Measurements from ENCODE around the gene AJM1.
"Not testable (repeated sequence)": the region's sequence is repeated elsewhere in the genome, so short reads cannot be mapped to it uniquely, and the experiment has no call there.

AJM1 gene

GRCh38 chr9:136865041-136865767 lies 22.9 kb downstream of the AJM1 start:
- Mint-ChIP-seq H3K27me3 (no peaks in the 10 kb centered on the region), H3K4me3 (peak overlapping the region; percentile 88 to 89), H3K36me3 (ENCODE audit: insufficient read depth) (peaks cover 37% of the 10 kb centered on the region), H3K4me1 (ENCODE audit: low read depth in 2 of 2) (peaks cover 11% of the 10 kb centered on the region in 2 donors), H3K27ac (peak overlapping the region; percentile 85 to 90), H3K9me3 (no peaks in the 10 kb centered on the region)
- ATAC-seq (replicated peaks): no peak
- DNase-seq: no peak

DNA sequence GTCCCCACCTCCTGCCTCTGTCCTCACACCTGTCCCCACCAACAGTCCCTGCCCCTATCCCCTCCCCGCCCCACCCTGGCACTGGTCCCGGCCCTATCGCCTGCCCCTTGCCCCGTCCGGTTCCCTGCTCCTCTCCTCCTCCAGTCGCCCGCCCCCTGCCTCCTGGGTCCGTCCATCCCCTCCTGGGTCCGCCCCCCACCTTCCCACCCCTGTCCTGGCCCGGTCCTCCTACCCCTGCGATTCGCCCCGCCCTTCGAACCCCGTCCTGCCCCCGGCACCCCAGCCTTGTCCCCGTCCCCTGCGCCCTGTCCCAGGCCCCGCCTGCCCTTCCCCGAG lies 23.5 kb downstream of the AJM1 start:
- Mint-ChIP-seq H3K4me3 (peak overlapping the region; percentile 88 to 89), H3K9me3 (no peaks in the 10 kb centered on the region)

DNA sequence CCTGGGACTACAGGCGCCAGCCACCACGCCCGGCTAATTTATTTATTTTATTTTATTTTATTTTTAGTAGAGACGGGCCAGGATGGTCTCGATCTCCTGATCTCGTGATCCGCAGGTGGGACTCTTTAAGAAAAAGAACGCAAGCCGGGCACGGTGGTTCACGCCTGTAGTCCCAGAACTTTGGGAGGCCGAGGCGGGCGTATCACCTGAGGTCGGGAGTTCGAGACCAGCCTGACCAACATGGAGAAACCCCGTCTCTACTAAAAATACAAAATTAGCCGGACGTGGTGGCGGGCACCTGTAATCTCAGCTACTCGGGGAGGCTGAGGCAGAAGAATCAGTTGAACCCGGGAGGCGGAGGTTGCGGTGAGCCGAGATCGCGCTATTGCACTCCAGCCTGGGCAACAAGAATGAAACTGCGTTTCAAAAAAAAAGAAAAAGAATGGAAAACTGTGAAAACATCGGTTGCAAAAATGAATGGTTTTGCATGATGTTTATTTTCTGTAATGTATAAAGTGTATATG lies 24.7 kb downstream of the AJM1 start:
- H3K27ac Mint-ChIP-seq: peak overlapping the region; percentile 85 to 90
- not testable (repeated sequence) for H3K27me3 Mint-ChIP-seq; ATAC-seq (replicated peaks); DNase-seq; H3K9me3 Mint-ChIP-seq
- H3K36me3 Mint-ChIP-seq (ENCODE audit: insufficient read depth): peaks cover 26% of the 10 kb centered on the region
- H3K4me3 Mint-ChIP-seq: peak overlapping the region; percentile 88 to 89
- peaks cover 8 to 11% of the 10 kb centered on the region in 2 donors for H3K4me1 Mint-ChIP-seq (ENCODE audit: low read depth in 2 of 2)

More for the DNA sequence above, 23.5 kb downstream of the AJM1 start:
- Mint-ChIP-seq H3K4me1 (ENCODE audit: low read depth in 2 of 2) (peaks cover 9 to 11% of the 10 kb centered on the region in 2 donors), H3K27me3 (no peaks in the 10 kb centered on the region), H3K27ac (peak overlapping the region; percentile 85 to 90), H3K36me3 (ENCODE audit: insufficient read depth) (peaks cover 36% of the 10 kb centered on the region)
- no peak for ATAC-seq (replicated peaks)
- DNase-seq: no peak

GRCh38 chr9:136867480-136867879 lies 25.2 kb downstream of the AJM1 start:
- H3K27me3 Mint-ChIP-seq: no peaks in the 10 kb centered on the region
- H3K4me1 Mint-ChIP-seq (ENCODE audit: low read depth in 2 of 2): peaks cover 5 to 11% of the 10 kb centered on the region in 2 donors
- H3K9me3 Mint-ChIP-seq: no peaks in the 10 kb centered on the region
- H3K36me3 Mint-ChIP-seq (ENCODE audit: insufficient read depth): peaks cover 20% of the 10 kb centered on the region
- no peak overlapping the region for H3K27ac Mint-ChIP-seq
- H3K4me3 Mint-ChIP-seq: peak overlapping the region; percentile 10 to 89
- no peak for DNase-seq
- no peak for ATAC-seq (replicated peaks)

GRCh38 chr9:136867917-136868316 lies 25.6 kb downstream of the AJM1 start:
- Mint-ChIP-seq H3K36me3 (ENCODE audit: insufficient read depth) (peaks cover 16% of the 10 kb centered on the region), H3K27ac (peak overlapping the region in 1 of 2 donors; percentile 32), H3K9me3 (no peaks in the 10 kb centered on the region), H3K4me3 (peak overlapping the region; percentile 10 to 89), H3K27me3 (no peaks in the 10 kb centered on the region), H3K4me1 (ENCODE audit: low read depth in 2 of 2) (peaks cover 5 to 11% of the 10 kb centered on the region in 2 donors)
- ATAC-seq (replicated peaks): no peak
- no peak for DNase-seq

GRCh38 chr9:136868644-136869043 lies 26.4 kb downstream of the AJM1 start:
- H3K4me3 Mint-ChIP-seq: no peak overlapping the region
- H3K27ac Mint-ChIP-seq: peak overlapping the region in 1 of 2 donors; percentile 32
- H3K36me3 Mint-ChIP-seq (ENCODE audit: insufficient read depth): peaks cover 9% of the 10 kb centered on the region
- ATAC-seq (replicated peaks): no peak
- no peak for DNase-seq
- H3K9me3 Mint-ChIP-seq: no peaks in the 10 kb centered on the region
- no peaks in the 10 kb centered on the region for H3K27me3 Mint-ChIP-seq
- peaks cover 5 to 8% of the 10 kb centered on the region in 2 donors for H3K4me1 Mint-ChIP-seq (ENCODE audit: low read depth in 2 of 2)

- H3K27ac Mint-ChIP-seq; ATAC-seq (replicated peaks); H3K4me3 Mint-ChIP-seq; H3K9me3 Mint-ChIP-seq; H3K27me3 Mint-ChIP-seq; H3K36me3 Mint-ChIP-seq (ENCODE audit: insufficient read depth); DNase-seq; H3K4me1 Mint-ChIP-seq (ENCODE audit: low read depth in 2 of 2): not testable (repeated sequence)
Measured at GRCh38 chr9:136869611-136870010, 27.3 kb downstream of the AJM1 start.

GRCh38 chr9:136875155-136875554 lies 32.9 kb downstream of the AJM1 start:
- Mint-ChIP-seq H3K36me3 (ENCODE audit: insufficient read depth) (no peaks in the 10 kb centered on the region), H3K27me3 (no peaks in the 10 kb centered on the region), H3K4me3 (no peak overlapping the region), H3K9me3 (no peaks in the 10 kb centered on the region), H3K4me1 (ENCODE audit: low read depth in 2 of 2) (no peaks in the 10 kb centered on the region), H3K27ac (no peak overlapping the region)
- ATAC-seq (replicated peaks): no peak
- no peak for DNase-seq

DNA sequence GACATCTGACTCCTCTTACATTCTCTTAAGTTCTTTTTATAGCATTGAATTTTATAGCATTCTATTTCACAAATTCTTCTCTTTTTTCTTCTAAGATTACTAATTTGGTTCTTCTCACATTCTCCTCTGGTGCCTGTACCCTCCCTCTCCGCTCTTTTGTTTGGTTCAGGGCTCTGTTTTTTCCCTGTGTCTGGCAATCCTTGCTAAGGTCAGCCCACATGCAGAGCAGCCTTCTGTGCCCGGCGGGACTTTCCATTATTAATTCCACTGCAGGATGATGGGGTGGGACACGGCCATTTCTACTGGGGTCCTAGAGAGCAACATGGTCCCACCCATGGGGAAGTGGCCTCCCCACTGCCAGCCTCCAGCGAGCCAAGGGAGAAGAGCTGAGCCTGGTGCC lies 34.2 kb downstream of the AJM1 start:
- no peak overlapping the region for H3K4me3 Mint-ChIP-seq
- H3K27me3 Mint-ChIP-seq: no peaks in the 10 kb centered on the region
- H3K36me3 Mint-ChIP-seq (ENCODE audit: insufficient read depth): no peaks in the 10 kb centered on the region
- DNase-seq (no peak), ATAC-seq (replicated peaks) (no peak)
- no peak overlapping the region for H3K27ac Mint-ChIP-seq
- peaks cover 1 to 4% of the 10 kb centered on the region in 2 donors for H3K4me1 Mint-ChIP-seq (ENCODE audit: low read depth in 2 of 2)
- no peaks in the 10 kb centered on the region for H3K9me3 Mint-ChIP-seq

- peaks cover 15 to 20% of the 10 kb centered on the region in 2 donors for H3K4me1 Mint-ChIP-seq (ENCODE audit: low read depth in 2 of 2)
- peaks cover 14% of the 10 kb centered on the region for H3K36me3 Mint-ChIP-seq (ENCODE audit: insufficient read depth)
- no peak overlapping the region for H3K27ac Mint-ChIP-seq
- no peaks in the 10 kb centered on the region for H3K27me3 Mint-ChIP-seq
- peak overlapping the region; percentile 43 to 65 for H3K4me3 Mint-ChIP-seq
- DNase-seq (no peak), ATAC-seq (replicated peaks) (no peak)
- no peaks in the 10 kb centered on the region for H3K9me3 Mint-ChIP-seq
Measured at GRCh38 chr9:136880651-136881050, 38.4 kb downstream of the AJM1 start.

GRCh38 chr9:136881691-136882108 lies 39.4 kb downstream of the AJM1 start:
- Mint-ChIP-seq H3K27ac (peak overlapping the region; percentile 85 to 90), H3K27me3 (no peaks in the 10 kb centered on the region), H3K36me3 (ENCODE audit: insufficient read depth) (peaks cover 18% of the 10 kb centered on the region), H3K4me3 (peak overlapping the region; percentile 76 to 84), H3K4me1 (ENCODE audit: low read depth in 2 of 2) (peaks cover 15 to 20% of the 10 kb centered on the region in 2 donors), H3K9me3 (no peaks in the 10 kb centered on the region)
- DNase-seq: no peak
- no peak for ATAC-seq (replicated peaks)

- Mint-ChIP-seq H3K4me1 (ENCODE audit: low read depth in 2 of 2) (peaks cover 20 to 23% of the 10 kb centered on the region in 2 donors), H3K9me3 (no peaks in the 10 kb centered on the region), H3K27me3 (no peaks in the 10 kb centered on the region), H3K4me3 (peak overlapping the region; percentile 76 to 84), H3K36me3 (ENCODE audit: insufficient read depth) (peaks cover 23% of the 10 kb centered on the region), H3K27ac (peak overlapping the region; percentile 85 to 90)
- peak; percentile 60 for ATAC-seq (replicated peaks)
- peak; percentile 72 to 73 (median 72) for DNase-seq
Measured at GRCh38 chr9:136882109-136882946, 40.0 kb downstream of the AJM1 start.

DNA sequence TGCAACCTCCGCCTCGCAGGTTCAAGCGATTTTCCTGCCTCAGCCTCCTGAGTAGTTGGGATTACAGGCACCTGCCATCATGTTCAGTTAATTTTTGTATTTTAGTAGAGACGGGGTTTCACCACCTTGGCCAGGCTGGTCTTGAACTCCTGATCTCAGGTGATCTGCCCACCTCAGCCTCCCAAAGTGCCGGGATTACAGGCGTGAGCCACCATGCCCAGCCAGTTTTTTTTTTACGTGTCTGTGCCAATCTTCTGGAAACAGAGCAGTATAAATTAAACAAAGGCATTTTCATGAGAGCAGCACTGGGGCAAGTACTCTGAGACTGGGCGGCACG lies 40.6 kb downstream of the AJM1 start:
- H3K4me1 Mint-ChIP-seq (ENCODE audit: low read depth in 2 of 2): peaks cover 23 to 24% of the 10 kb centered on the region in 2 donors

More for the DNA sequence above, 40.6 kb downstream of the AJM1 start:
- peaks cover 25% of the 10 kb centered on the region for H3K36me3 Mint-ChIP-seq (ENCODE audit: insufficient read depth)
- not testable (repeated sequence) for DNase-seq; ATAC-seq (replicated peaks); H3K9me3 Mint-ChIP-seq; H3K27me3 Mint-ChIP-seq
- H3K27ac Mint-ChIP-seq: peak overlapping the region; percentile 85 to 90
- peak overlapping the region; percentile 76 to 84 for H3K4me3 Mint-ChIP-seq
